OCI-M1 (cell line): ENCODE results near the gene ACADM.
"Not testable (repeated sequence)": the region's sequence is repeated elsewhere in the genome, so short reads cannot be mapped to it uniquely, and the experiment has no call there.

Experiments
- DNase-seq: peaks from one replicate; lab custom pipeline; 2025; lab: John Stamatoyannopoulos, UW

ACADM gene

DNA sequence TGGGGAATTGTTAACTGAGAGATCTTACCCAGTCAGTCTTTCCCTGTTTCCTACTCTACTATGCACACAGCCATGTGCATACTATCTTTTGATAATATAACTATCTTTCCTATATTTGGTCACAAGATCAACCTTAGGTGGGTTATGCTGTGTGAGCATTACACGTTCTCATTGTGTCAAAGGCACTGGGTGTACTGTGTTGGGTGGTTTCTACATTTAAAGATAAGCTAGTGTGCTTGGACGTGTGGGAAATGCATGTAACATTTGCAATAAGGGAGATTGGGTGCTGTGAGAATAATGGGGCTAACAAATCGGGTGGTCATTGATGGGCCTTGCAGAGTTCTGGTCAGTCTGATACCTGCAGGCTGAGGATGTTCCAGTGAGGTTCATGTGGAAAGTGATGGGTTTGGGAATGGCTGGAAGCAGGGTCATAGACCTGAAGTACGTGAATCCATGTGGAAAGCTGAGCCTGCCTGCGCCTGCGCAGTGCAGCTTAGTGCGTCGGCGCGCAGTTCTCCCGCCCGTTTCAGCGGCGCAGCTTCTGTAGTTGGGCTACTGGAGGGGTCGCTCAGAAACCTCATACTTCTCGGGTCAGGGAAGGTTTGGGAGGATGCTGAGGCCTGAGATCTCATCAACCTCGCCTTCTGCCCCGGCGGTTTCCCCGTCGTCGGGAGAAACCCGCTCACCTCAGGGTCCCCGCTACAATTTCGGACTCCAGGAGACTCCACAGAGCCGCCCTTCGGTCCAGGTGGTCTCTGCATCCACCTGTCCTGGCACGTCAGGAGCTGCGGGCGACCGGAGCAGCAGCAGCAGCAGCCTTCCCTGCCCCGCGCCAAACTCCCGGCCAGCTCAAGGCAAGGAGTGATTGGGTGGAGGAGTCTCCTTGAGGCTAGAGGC lies 72.1 kb downstream of the ACADM start, which contains the start of gene MSH4:
MSH4 (plus strand) TSS at position 507 of the 897 bp plus-strand sequence; CDS start at position 611, 104 bp downstream.
- peak; percentile 45 for DNase-seq

GRCh38 chr1:75797273-75797588 lies 72.7 kb downstream of the ACADM start:
- peak; percentile 21 for DNase-seq

GRCh38 chr1:75797606-75798216 lies 73.2 kb downstream of the ACADM start:
- no peak for DNase-seq

GRCh38 chr1:75801480-75801879 lies 77.0 kb downstream of the ACADM start:
- DNase-seq, result not testable (repeated sequence)

- DNase-seq, result no peak
Observed at GRCh38 chr1:75808921-75809320, 84.4 kb downstream of the ACADM start.

DNA sequence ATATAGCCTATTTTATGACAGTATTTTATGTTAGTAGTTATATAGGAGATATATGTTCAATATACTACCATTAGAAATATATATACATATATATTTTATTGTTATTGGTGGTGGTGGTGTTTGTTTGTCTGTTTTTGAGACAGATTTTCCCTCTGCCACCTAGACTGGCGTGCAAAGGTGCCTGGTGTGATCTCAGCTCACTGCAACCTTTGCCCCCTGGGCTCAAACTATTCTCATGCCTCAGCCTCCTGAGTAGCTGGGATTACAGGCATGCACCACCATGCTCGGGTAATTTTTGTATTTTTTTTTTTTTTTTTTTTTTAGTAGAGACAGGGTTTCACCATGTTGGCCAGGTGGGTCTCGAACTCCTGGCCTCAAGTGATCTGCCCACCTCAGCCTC lies 85.6 kb downstream of the ACADM start:
- not testable (repeated sequence) for DNase-seq

- no peak for DNase-seq
Observed at GRCh38 chr1:75811211-75811981, 86.9 kb downstream of the ACADM start.

- no peak for DNase-seq
Observed at GRCh38 chr1:75812065-75812464, 87.6 kb downstream of the ACADM start.
